GM18508 (cell line): Measurements from ENCODE around the gene DHRS12.

Experiments used
- ATAC-seq: cut with Tn5 transposase; IDR thresholded peaks from one replicate; pipeline ENCODE4 v1.9.1; 2021; ENCODE audit warnings: moderate number of reproducible peaks; ENCODE audit not compliant: insufficient read depth, unreplicated experiment

Gene DHRS12

GRCh38 chr13:51785712-51786424 lies 18.1 kb downstream of the DHRS12 start:
- ATAC-seq = no peak

- ATAC-seq = no peak
These were observed 19.9 kb downstream of the DHRS12 start for GRCh38 chr13:51784097-51784496.

- ATAC-seq = no peak
These were observed 20.4 kb downstream of the DHRS12 start for GRCh38 chr13:51783428-51784094.

- no peak for ATAC-seq
These were observed 21.8 kb downstream of the DHRS12 start for GRCh38 chr13:51782026-51782710.

GRCh38 chr13:51781246-51782022 lies 22.5 kb downstream of the DHRS12 start:
- ATAC-seq = no peak

- ATAC-seq = no peak
These were observed 23.9 kb downstream of the DHRS12 start for GRCh38 chr13:51780099-51780498.

- no peak for ATAC-seq
These were observed 25.6 kb downstream of the DHRS12 start for GRCh38 chr13:51778392-51778791.

- no peak for ATAC-seq
These were observed 26.0 kb downstream of the DHRS12 start for GRCh38 chr13:51777921-51778320.

- no peak for ATAC-seq
These were observed 27.8 kb downstream of the DHRS12 start for GRCh38 chr13:51776179-51776578.

GRCh38 chr13:51773515-51773914 lies 30.4 kb downstream of the DHRS12 start:
- no peak for ATAC-seq

- ATAC-seq = no peak
These were observed 31.2 kb downstream of the DHRS12 start for GRCh38 chr13:51772781-51773180.

- ATAC-seq = no peak
These were observed 31.9 kb downstream of the DHRS12 start for GRCh38 chr13:51772105-51772455.

GRCh38 chr13:51771418-51772104 lies 32.4 kb downstream of the DHRS12 start:
- ATAC-seq = no peak

- ATAC-seq = no peak
These were observed 33.1 kb downstream of the DHRS12 start for GRCh38 chr13:51770681-51771417.

- no peak for ATAC-seq
These were observed 33.8 kb downstream of the DHRS12 start for GRCh38 chr13:51770160-51770559.

GRCh38 chr13:51769455-51770127 lies 34.4 kb downstream of the DHRS12 start:
- ATAC-seq = no peak

GRCh38 chr13:51768976-51769375 lies 35.0 kb downstream of the DHRS12 start:
- no peak for ATAC-seq

- ATAC-seq = no peak
These were observed 35.5 kb downstream of the DHRS12 start for GRCh38 chr13:51768378-51768921.

- no peak for ATAC-seq
These were observed 36.9 kb downstream of the DHRS12 start for GRCh38 chr13:51767100-51767499.
